Large intestine (tissue), 3 donors: ENCODE data around the gene MYB. TPM values are rescaled to one million over a fixed set of nuclear protein-coding genes. Genes with fewer than 3 reads are reported as not detected.

Experiments used
- DNase-seq, 2 donors: peaks; one replicate each; pipeline versions ENCODE4 v3.0.0 to v3.0.0-alpha.2; 2013
- H3K27ac ChIP-seq: one replicate; pipeline ENCODE4 v1.5.1; 2013; ENCODE audit warnings: low read length
- H3K27me3 ChIP-seq: 2 replicates; pipeline ENCODE4 v1.6.1; 2013; ENCODE audit warnings: low read length; ENCODE audit not compliant: control insufficient read depth, insufficient read depth
- H3K36me3 ChIP-seq: 2 replicates; pipeline ENCODE4 v1.6.1; 2013; ENCODE audit warnings: low read length; ENCODE audit not compliant: control insufficient read depth, insufficient read depth
- H3K4me1 ChIP-seq: one replicate; pipeline ENCODE4 v1.6.1; 2013; ENCODE audit warnings: low read length; ENCODE audit not compliant: control insufficient read depth, insufficient read depth
- H3K4me3 ChIP-seq: one replicate; pipeline ENCODE4 v1.5.1; 2013; ENCODE audit warnings: low read length
- H3K9me3 ChIP-seq: one replicate; pipeline ENCODE4 v1.6.1; 2013; ENCODE audit warnings: mild to moderate bottlenecking, low read depth, low read length, moderate library complexity; ENCODE audit not compliant: control insufficient read depth
- WGBS: methylation state at CpG from one replicate; pipeline ENCODE4 v1.1.5; 2013; ENCODE audit warnings: low lambda C conversion rate; ENCODE audit not compliant: insufficient coverage; 5-methylcytosine and 5-hydroxymethylcytosine counted together
- polyA plus RNA-seq: library from polyadenylated mRNA; unstranded; fragments of 120-200 nt; gene quantifications from one replicate; pipeline ENCODE4 v1.2.1, GENCODE V29; 2013

Gene MYB
- polyA plus RNA-seq, 1 donor = 12.1 TPM

DNA sequence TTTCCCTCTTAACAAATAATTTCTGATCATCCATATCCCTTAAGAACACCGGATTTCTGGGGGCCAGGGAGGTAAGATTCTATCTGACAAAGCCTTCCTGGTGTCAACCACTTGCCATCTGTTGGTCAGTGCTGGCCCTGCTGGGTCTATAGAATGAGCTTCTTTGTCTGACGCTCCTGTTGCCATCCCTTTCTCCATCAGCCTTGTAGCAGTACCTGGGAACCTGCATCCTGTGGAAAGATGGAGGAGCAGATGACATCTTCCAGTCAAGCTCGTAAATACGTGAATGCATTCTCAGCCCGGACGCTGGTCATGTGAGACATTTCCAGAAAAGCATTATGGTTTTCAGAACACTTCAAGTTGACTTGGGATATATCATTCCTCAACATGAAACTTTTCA, 36.6 kb downstream of the MYB start:
- peaks cover 3% of the 10 kb centered on the region for H3K36me3 ChIP-seq
- no peak overlapping the region for H3K4me3 ChIP-seq
- no peak for DNase-seq
- WGBS = 100% methylated on average over 2 of the region's 6 CpGs
- no peaks in the 10 kb centered on the region for H3K9me3 ChIP-seq
- no peak overlapping the region for H3K27ac ChIP-seq
- no peaks in the 10 kb centered on the region for H3K27me3 ChIP-seq
- H3K4me1 ChIP-seq = no peaks in the 10 kb centered on the region

DNA sequence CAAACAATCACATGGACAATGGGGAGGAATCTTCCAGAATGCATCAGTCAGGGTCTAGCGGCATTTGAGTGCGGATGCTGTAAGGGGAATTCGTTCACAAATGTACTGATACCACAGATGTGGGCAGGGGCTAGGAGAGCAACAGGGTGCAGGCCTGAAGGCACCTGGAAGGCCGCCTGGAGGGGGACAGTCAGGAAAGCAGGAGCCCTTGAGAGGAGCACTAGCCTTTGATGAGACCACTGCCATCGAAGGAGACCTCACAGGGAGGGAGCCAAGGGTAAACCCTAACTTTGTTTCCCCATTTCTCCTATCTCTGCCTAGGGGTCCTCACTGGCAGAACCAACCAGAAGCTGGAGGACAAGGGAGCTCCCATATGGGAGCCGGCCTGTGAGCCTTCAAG, 38.2 kb downstream of the MYB start:
- H3K4me1 ChIP-seq = peaks cover 13% of the 10 kb centered on the region
- 100% methylated on average over 1 of the region's 6 CpGs for WGBS
- no peak for DNase-seq
- no peaks in the 10 kb centered on the region for H3K9me3 ChIP-seq
- no peak overlapping the region for H3K4me3 ChIP-seq
- H3K27me3 ChIP-seq = no peaks in the 10 kb centered on the region
- no peak overlapping the region for H3K27ac ChIP-seq
- peaks cover 3% of the 10 kb centered on the region for H3K36me3 ChIP-seq

DNA sequence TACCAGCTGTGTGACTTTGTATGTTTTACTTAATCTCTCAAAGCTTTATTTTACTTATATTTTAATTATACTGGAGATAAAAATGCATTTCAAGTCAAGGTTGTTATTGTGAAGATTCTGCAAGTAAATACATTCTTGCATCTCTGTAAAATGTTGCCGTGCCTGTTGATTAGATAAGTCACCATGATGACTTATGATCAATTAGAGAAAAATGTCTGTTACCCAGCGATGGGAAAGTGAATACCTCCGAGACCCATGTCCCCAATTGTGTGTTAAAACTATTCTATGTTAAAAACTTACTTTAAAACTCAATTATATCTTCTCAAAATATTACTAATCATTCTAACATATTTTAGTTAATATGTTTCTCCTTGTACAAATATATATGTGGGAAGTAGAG, 39.9 kb downstream of the MYB start:
- no peaks in the 10 kb centered on the region for H3K27me3 ChIP-seq
- peaks cover 3% of the 10 kb centered on the region for H3K36me3 ChIP-seq
- H3K9me3 ChIP-seq = no peaks in the 10 kb centered on the region
- H3K4me3 ChIP-seq = no peak overlapping the region
- peaks cover 13% of the 10 kb centered on the region for H3K4me1 ChIP-seq
- H3K27ac ChIP-seq = no peak overlapping the region
- DNase-seq = no peak
- 100% methylated on average over 2 of the region's 3 CpGs for WGBS

DNA sequence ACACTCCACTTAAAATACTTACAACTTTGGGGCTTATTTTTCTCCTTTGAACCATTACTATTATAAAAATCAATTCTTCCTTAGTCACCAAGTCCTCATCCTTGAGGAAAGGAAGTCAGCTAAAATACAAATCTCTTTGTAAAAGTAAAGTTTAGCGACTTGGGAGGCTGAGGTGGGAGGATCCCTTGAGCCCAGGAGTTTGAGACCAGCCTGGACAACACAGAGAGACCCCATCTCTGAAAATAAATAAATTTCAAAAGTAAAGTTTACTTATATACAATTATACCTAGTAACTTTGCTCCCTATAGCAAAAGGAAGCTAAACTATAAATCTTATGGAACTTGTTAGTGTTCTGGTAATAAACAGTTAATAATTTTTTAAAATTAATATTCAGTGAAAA, 40.4 kb downstream of the MYB start:
- H3K36me3 ChIP-seq = peaks cover 3% of the 10 kb centered on the region
- 80% methylated on average over 1 of the region's 1 CpG for WGBS
- DNase-seq = no peak
- H3K4me1 ChIP-seq = peaks cover 13% of the 10 kb centered on the region
- no peak overlapping the region for H3K27ac ChIP-seq
- no peaks in the 10 kb centered on the region for H3K27me3 ChIP-seq
- no peak overlapping the region for H3K4me3 ChIP-seq
- no peaks in the 10 kb centered on the region for H3K9me3 ChIP-seq

DNA sequence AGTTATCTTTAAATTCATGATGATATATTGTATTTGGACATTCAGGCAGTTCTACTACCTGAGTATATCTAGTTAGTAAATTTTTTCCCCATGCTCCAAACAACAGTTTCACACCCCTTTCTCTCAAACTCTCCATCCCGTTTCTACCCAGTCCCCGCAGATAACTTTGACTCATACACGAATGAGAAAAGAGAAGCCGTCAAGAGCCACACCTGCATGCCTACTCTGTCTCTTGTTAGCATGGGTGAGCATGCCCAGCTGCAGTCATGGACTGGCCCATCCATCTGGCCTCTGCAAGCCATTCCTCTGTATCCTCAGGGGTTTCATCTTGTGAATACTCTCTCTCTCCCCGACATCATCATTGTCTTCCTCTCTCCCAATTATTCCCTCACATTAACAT, 41.5 kb downstream of the MYB start:
- Histone ChIP-seq H3K9me3 (no peaks in the 10 kb centered on the region), H3K36me3 (peaks cover 3% of the 10 kb centered on the region), H3K4me3 (no peak overlapping the region), H3K27me3 (no peaks in the 10 kb centered on the region), H3K27ac (no peak overlapping the region), H3K4me1 (peaks cover 13% of the 10 kb centered on the region)
- 80% methylated on average over 1 of the region's 5 CpGs for WGBS
- no peak for DNase-seq

DNA sequence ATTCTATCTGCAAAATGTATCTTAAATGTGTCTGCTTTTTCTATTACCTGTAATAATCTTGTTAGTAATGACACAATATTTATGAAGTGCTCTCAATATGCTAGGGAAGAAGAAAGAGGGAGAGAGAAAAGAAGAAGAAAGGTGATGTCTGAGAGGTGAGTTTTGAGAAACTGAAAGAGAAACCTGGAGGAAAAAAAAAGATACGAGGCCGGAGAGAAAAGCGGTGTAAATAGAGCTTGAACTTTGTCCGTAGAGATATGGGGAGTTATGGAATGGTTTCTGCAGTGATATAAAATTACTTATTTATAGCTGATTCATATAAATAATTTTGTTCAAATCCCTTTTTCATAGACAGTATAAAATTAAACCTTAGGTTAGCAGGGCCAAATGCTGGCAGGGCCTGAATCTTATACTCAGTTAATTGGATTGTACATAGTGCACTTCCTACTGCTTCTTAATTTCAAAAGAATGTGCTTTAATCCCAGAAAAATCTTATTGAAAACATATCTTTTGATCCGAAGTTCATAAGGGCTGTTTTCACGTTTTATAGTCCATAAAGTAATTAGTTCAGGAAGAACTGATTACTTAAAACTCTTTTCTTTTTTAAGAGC, 43.0 kb downstream of the MYB start:
- Histone ChIP-seq H3K27me3 (no peaks in the 10 kb centered on the region), H3K4me1 (peaks cover 13% of the 10 kb centered on the region), H3K9me3 (no peaks in the 10 kb centered on the region), H3K27ac (peak overlapping the region; percentile 86), H3K4me3 (peak overlapping the region; percentile 2), H3K36me3 (peaks cover 3% of the 10 kb centered on the region)
- peak; percentile 60 to 83 for DNase-seq
- WGBS = 11% methylated on average over 6 of the region's 6 CpGs

DNA sequence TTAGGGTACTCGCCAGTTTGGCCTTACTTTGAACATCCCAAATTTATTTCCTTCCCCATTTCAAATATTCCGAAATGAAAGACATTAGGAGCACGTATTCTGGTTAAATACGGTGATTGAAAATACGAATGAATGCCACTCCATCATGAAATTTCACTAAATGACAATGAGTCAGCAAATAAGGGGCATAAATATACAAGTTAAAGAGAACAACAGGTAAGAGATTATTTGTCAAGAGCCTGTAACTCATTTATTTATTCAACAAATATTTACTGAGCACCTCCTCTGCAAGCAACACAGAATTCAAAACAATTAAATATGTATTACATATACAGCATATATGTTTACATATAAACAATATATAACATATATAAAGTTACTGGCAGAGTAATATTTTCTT, 44.8 kb downstream of the MYB start:
- Histone ChIP-seq H3K9me3 (no peaks in the 10 kb centered on the region), H3K27ac (no peak overlapping the region), H3K4me1 (peaks cover 13% of the 10 kb centered on the region), H3K27me3 (no peaks in the 10 kb centered on the region), H3K4me3 (no peak overlapping the region), H3K36me3 (no peaks in the 10 kb centered on the region)
- 100% methylated on average over 1 of the region's 5 CpGs for WGBS
- DNase-seq = no peak

DNA sequence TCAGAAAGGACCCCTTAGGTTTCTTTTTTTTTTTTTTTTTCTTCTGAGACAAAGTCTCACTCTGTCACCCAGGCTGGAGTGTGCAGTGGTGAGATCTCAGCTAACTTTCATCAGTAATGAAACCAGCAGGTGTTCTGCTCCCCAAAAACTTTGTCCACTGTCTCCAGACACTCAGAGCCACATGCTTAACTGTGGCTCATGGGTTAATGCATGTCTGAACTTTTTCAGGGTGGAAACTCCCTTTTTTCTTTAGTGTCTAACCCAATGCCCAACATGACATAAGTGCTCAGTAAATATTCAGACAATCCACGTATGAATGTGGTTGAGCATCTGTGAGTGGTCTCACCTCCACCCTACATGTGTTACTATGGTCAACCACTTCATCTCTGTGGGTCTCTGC, 45.4 kb downstream of the MYB start:
- no peaks in the 10 kb centered on the region for H3K9me3 ChIP-seq
- no peak overlapping the region for H3K4me3 ChIP-seq
- no peaks in the 10 kb centered on the region for H3K27me3 ChIP-seq
- no peaks in the 10 kb centered on the region for H3K36me3 ChIP-seq
- no peak for DNase-seq
- H3K4me1 ChIP-seq = peaks cover 13% of the 10 kb centered on the region
- H3K27ac ChIP-seq = no peak overlapping the region
- no CpG with 5 or more reads among the region's 1 CpG for WGBS

DNA sequence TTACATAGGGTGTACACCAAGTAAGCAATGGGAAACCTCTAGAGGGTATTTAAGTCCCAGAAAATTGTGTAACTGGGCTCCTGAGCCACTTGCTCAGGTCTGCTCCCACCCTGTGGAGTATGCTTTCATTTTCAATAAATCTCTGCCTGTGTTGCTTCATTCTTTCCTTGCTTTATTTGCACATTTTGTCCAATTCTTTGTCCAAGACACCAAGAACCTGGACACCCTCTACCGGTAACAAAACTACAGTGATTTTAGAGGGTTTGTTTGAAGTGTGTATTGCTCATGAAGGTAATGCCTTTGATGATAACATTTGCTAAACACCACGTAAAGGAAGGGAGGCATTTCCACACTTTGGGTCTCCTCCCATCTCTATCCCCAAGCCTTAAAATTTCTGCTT, 46.2 kb downstream of the MYB start:
- no peaks in the 10 kb centered on the region for H3K27me3 ChIP-seq
- no peaks in the 10 kb centered on the region for H3K9me3 ChIP-seq
- no peak overlapping the region for H3K27ac ChIP-seq
- peaks cover 13% of the 10 kb centered on the region for H3K4me1 ChIP-seq
- H3K36me3 ChIP-seq = no peaks in the 10 kb centered on the region
- H3K4me3 ChIP-seq = no peak overlapping the region
- DNase-seq = no peak
- 60% methylated on average over 1 of the region's 2 CpGs for WGBS

DNA sequence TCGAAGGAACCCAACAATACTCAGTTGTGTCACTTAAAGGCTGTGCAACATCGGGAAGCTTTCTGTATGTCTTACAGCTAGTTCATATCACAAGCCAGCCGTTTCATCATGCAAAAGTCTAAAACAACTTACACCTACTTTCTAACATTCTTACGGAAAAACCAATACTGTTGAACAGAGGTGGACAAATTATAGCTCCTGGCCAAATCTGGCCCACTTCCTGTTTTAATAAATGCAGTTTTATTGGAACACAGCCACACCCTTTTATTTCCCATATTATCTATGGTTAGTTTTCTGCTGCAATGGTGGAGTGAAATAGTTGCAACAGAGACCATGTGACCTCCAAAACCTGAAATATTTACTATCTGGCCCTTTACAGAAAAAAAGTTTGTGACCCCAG, 46.6 kb downstream of the MYB start:
- Histone ChIP-seq H3K4me3 (no peak overlapping the region), H3K4me1 (peaks cover 13% of the 10 kb centered on the region), H3K36me3 (no peaks in the 10 kb centered on the region), H3K9me3 (no peaks in the 10 kb centered on the region), H3K27ac (no peak overlapping the region), H3K27me3 (no peaks in the 10 kb centered on the region)
- no peak for DNase-seq
- 96% methylated on average over 4 of the region's 4 CpGs for WGBS

DNA sequence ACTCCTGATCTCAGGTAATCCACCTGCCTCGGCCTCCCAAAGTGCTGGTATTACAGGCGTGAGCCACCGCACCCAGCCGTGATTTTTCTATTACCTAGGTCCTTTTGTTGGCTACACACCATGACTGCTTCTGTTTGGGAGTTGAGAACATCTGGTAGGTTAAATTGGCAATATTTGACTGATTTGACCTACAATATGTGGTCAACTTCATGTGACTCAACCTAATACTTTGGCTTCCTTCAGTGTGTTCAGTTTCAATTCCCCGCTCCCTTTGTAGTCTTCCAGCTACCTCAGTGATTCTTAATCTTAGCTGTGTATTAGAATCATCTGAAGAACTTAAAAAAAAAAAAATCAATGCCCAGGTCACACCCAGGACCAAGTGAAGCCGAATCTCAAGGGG, 47.4 kb downstream of the MYB start:
- no peak overlapping the region for H3K27ac ChIP-seq
- 80% methylated on average over 2 of the region's 6 CpGs for WGBS
- H3K4me1 ChIP-seq = peaks cover 7% of the 10 kb centered on the region
- DNase-seq = no peak
- no peaks in the 10 kb centered on the region for H3K36me3 ChIP-seq
- H3K9me3 ChIP-seq = no peaks in the 10 kb centered on the region
- no peak overlapping the region for H3K4me3 ChIP-seq
- H3K27me3 ChIP-seq = no peaks in the 10 kb centered on the region
